Measurements from ENCODE around the gene TPRN.

Gene TPRN

DNA sequence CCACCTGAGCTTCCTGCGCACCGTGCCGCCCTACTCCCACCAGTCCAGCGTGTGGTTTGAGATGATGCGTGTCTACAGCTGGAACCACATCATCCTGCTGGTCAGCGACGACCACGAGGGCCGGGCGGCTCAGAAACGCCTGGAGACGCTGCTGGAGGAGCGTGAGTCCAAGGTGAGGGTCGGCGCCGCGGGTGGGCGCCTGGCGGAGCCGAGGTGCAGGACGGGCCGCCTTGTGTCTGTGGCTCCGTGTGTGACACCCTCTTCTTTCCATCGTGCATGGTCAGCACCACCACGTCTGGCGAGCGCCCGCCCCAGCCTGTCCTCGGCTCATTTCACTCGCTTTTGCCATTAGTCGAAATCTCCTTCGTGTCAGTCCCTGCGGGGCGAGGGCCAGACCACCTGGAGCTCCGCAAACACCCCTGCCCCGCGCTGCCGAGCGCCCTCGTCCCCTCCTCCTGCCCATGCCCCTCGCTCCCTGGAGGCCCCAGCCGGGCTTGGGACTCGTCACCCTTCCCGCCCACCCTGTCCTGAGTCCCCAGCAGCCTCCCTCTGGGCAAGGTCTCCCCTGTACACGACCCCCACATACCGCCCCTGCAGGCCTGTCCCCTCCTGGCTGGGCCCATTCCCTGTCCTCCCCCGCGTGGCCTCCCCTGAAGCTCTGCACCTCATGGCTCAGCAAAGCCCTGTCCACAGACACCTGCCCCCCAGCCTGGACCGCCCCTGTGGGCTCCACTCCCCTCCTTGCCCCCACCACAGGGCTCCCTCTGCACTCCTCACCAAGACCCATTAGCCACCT, 54.6 kb downstream of the TPRN start:
- no peak for DNase-seq (ENCODE audit: low read depth in 1 of 2, low spot score in 1 of 2)

DNA sequence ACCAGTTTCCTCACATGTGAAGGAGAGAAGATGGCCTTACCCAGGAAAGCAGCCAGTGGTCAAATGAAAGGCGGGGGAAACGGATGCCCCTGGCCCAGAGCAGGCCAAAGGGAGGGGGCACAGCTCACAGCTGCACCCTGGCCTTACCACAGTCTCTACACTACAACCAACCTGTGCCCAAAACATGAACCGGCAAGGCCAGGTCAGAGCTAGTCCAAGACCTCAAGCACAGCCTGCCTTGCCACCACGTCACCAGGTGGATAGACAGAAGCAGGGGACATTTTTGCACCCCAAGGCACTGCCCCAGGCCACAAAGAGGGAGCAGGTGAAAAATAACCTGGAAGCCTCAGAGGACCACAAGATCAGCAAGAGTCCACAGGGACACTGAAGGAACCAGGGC, 57.1 kb downstream of the TPRN start:
- no peak for DNase-seq (ENCODE audit: low read depth in 1 of 2, low spot score in 1 of 2)

DNA sequence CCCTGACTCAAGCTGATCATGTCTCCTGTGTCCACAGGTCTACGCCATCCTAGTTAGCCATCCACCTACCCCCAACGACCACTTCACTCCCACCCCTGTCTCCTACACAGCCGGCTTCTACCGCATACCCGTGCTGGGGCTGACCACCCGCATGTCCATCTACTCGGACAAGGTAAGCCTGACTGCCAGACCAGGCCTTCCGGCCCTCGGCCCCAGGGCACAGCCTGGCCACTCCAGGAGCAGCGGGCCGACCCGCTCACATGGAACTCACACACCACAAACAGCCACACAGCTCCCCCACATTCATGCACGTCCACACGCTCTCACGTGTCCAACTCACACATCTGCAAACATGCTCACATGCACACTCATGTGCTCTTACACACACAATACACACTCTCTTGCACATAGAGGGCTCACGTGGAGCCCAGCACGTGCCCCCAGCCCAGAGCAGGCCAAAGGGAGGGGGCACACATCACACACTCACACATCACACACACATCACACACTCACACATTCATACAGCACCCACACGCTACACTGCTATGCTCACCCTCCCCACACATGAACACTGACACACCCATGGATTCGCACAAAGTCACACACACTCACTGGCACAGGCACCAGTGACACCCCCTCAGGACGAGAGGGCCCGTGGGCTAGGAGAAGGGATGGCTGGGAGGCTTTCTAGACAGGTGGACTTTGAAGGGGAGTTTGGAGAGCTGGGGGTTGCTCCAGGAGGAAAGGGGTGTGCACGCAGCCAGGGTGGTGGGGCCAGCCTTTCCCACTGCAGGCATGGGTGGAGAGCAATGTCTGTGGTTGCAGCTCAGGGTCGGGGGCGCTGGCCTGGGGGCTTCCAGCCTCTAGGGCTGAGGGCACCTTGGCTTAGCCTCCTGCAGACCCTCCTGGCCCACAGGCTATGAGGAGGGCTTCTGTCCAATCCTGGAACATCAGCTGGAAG, 58.3 kb downstream of the TPRN start:
- no peak for DNase-seq (ENCODE audit: low read depth in 1 of 2, low spot score in 1 of 2)
